GM19372 (cell line): ENCODE results near the gene STYX.

Source experiments
- ATAC-seq: cut with Tn5 transposase; IDR thresholded peaks from one replicate; pipeline ENCODE4 v1.9.1; 2021; ENCODE audit warnings: mild to moderate bottlenecking, low read depth, moderate library complexity; ENCODE audit not compliant: unreplicated experiment

The STYX gene

GRCh38 chr14:52783206-52783605, 53.2 kb downstream of the STYX start:
- no peak for ATAC-seq

- ATAC-seq = no peak
Measured at GRCh38 chr14:52786887-52787286, 56.9 kb downstream of the STYX start.

- ATAC-seq = no peak
Measured at GRCh38 chr14:52789118-52789517, 59.2 kb downstream of the STYX start.

- no peak for ATAC-seq
Measured at GRCh38 chr14:52790011-52790755, 60.2 kb downstream of the STYX start.

GRCh38 chr14:52790756-52791222, 60.8 kb downstream of the STYX start:
- no peak for ATAC-seq

GRCh38 chr14:52791223-52792096, 61.5 kb downstream of the STYX start, which contains the start of gene GNPNAT1:
TSS of gene GNPNAT1 (minus strand) at chr14:52791607. CDS start at chr14:52784650, 6,957 bp downstream.
- peak; percentile 92 for ATAC-seq

GRCh38 chr14:52792097-52792415, 62.1 kb downstream of the STYX start:
- ATAC-seq = no peak

- ATAC-seq = no peak
Measured at GRCh38 chr14:52793061-52793460, 63.1 kb downstream of the STYX start.

- ATAC-seq = no peak
Measured at GRCh38 chr14:52797653-52798052, 67.7 kb downstream of the STYX start.

- no peak for ATAC-seq
Measured at GRCh38 chr14:52798826-52799225, 68.9 kb downstream of the STYX start.

GRCh38 chr14:52801014-52801712, 71.2 kb downstream of the STYX start:
- no peak for ATAC-seq

GRCh38 chr14:52802597-52802996, 72.6 kb downstream of the STYX start:
- no peak for ATAC-seq

GRCh38 chr14:52806115-52806514, 76.1 kb downstream of the STYX start:
- ATAC-seq = no peak

GRCh38 chr14:52808101-52808500, 78.1 kb downstream of the STYX start:
- ATAC-seq = no peak

- no peak for ATAC-seq
Measured at GRCh38 chr14:52821805-52822250, 91.9 kb downstream of the STYX start.

GRCh38 chr14:52824462-52824861, 94.5 kb downstream of the STYX start:
- ATAC-seq = no peak
